HG03575 (cell line): Measurements from ENCODE around the gene CHST8.
"Not testable (repeated sequence)": the region's sequence is repeated elsewhere in the genome, so short reads cannot be mapped to it uniquely, and the experiment has no call there.

Source experiments
- ATAC-seq: cut with Tn5 transposase; IDR thresholded peaks from one replicate; pipeline ENCODE4 v1.9.1; 2021; ENCODE audit not compliant: unreplicated experiment, insufficient number of reproducible peaks, low FRiP score; ENCODE audit errors: extremely low read depth

The CHST8 gene

DNA sequence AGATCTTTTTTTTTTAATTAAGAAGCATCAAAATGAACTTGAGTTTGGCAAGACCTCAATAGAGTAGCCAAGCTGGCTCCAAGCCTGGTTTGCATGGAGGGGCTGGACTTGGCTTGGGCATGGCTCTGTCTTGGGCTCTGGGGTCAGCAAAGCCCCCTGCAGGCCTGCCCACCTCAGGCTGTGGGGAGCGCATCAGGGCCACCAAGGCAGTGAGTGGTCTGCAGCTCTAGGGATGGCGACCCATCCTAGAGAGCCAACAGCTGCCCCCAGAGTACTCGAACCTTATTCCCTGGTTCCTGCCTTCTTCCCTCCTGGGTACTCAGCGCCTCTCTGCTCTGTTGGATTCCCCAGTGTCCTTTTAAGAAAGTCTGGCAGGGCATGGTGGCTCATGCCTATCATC, 5.4 kb upstream of the CHST8 start:
- no peak for ATAC-seq

DNA sequence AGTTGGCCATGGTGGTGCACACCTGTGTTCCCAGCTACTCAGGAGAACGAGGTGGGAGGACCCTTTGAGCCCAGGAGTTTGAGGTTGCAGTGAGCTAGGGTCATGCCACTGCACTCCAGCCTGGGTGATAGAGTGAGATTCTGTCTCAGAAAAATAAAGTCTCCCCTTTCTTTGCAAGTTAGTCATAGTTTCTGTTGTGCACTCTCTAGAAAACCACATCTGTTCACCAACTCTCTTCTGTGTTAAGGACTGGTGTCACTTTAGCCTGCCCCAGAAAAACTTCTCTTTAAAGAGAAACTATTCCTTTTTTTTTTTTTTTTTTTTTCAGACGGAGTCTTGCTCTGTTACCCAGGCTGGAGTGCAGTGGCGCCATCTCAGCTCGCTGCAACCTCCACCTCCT, 4.9 kb upstream of the CHST8 start:
- no peak for ATAC-seq

DNA sequence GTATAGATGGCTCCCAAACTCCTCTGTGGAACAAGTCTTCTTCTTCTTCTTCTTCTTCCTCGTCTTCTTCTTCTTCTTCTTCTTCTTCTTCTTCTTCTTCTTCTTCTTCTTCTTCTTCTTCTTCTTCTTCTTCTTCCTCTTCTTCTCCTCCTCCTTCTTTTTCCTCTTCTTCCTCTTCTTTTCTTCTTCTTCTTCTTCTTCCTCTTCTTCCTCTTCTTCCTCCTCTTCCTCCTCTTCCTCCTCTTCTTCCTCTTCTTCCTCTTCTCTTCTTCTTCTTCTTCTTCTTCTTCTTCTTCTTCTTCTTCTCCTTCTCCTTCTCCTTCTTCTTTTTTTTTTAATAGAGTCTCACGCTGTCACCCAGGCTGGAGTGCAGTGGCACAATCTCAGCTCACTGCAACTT, 3.4 kb upstream of the CHST8 start:
- ATAC-seq, result not testable (repeated sequence)

GRCh38 chr19:33618884-33619283, 2.9 kb upstream of the CHST8 start:
- ATAC-seq, result no peak

DNA sequence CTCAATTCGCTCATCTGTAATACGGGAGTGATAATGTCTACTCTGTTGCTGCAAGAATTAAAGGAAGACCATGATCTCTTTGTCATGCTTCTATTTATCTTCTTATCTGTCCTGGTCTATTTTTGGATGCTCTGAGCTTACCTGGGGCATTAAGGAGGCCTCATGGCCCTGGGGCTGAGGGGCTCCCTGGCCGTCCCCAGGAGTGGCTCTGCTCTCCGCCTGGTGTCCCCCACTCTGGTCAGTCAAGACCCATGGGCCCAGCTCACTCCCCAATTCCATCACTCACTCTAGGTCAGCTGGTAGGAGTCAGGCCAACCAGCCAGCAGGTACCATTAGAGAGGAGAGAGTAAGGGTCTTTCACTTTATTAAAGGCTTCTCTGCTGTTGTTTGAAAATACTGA, 1.1 kb upstream of the CHST8 start:
- no peak for ATAC-seq

DNA sequence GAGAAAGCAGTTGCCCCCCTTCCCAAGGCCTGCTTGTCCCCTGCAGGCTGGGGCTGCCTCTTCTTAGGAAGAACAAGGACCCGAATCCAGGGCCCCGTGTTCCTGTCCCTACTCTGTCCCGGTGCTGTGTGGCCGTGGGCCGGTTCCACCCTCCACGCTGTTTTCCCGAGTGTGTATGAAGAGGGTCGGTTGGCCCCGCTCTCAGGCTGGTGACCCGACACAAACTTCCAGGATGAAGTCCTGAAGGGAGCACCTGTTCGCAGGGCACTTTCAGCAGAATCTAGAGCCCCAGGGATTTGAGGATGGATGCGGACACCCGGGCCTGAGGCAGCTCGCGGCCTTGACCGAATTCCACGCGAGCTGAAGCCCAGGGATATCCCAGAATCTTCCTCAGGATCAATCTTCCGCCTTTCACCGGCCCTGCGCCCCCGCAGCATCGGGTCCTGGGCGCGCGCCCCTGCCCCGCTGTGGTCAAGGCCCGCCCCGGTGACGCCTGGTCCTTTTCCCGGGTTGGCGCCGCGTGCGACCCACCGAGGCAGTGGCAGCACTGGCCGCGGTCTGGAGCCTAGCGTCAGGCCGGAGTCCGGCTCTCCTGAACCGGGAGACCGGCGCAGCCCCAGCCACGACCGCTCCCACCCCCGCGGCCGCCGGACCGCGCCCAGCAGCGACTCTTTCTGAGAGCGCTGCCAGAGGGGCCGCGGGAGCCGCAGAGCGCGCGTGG, 528 bp upstream of the CHST8 start:
- no peak for ATAC-seq

DNA sequence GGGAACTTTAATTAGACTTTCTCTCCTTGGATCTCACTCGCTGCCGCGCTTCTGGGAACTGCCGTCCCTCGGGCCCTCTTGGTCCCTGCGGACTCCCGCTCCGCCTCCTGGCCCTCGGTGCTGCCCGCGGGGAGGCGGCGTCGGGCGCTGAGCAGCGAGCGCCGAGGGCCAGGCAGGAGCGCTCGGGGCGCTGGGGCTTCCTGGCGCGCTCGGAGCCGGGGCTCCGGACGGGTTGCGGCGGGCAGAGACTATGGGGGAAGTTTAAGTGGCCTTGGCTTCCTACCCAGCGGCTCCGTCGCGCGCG, 704 bp downstream of the CHST8 start:
- ATAC-seq, result no peak

GRCh38 chr19:33622809-33623511, 1.2 kb downstream of the CHST8 start:
- ATAC-seq, result no peak

GRCh38 chr19:33624586-33624985, 2.8 kb downstream of the CHST8 start:
- no peak for ATAC-seq

GRCh38 chr19:33627526-33627925, 5.8 kb downstream of the CHST8 start:
- no peak for ATAC-seq

GRCh38 chr19:33627962-33628839, 6.4 kb downstream of the CHST8 start:
- no peak for ATAC-seq

DNA sequence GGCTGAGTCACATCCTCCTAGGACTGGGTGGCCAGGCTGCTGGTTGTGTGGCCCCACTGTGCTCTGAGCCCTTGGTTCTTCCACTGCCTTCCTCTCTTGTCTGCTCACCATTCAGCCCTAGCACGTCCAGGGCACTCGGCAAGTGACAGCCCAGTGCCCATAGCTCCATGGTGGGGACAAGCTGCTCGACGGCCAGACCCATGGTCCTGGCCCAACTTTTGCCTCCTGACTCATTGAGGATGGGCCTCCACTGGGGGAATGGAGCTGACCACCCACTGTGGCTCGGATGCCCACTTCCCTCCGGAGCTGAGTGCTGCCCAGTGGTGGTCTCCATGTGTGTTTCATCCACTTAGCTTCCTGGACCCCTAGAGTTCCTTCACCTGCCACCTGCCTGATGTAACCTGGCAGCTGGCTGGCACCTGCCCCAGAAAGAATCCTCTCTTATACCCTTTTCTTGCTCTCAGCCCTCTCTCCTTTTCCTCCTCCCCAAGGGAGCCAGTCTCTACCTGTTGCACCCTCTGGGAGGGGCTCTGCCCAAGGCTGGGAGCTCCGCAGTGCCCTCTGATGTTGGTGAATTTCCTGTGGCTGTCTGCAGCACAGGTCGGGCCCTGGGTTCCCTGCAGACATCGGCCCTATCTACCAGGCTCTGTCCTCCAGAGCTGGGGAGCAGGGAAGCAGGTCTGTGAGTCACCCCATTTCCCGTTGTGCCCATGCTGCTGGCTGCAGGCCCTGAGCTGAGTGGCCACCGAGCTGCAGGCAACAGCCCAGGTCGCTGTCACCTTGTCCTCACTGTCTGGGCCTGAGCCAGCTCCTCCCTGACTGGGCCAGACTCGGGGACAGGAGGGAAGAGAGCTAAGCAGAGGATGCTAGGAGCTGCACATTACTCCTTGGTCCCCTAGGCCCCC, 7.4 kb downstream of the CHST8 start:
- no peak for ATAC-seq

- no peak for ATAC-seq
These were observed 8.1 kb downstream of the CHST8 start for GRCh38 chr19:33629826-33630375.

GRCh38 chr19:33630880-33631608, 9.3 kb downstream of the CHST8 start:
- no peak for ATAC-seq

DNA sequence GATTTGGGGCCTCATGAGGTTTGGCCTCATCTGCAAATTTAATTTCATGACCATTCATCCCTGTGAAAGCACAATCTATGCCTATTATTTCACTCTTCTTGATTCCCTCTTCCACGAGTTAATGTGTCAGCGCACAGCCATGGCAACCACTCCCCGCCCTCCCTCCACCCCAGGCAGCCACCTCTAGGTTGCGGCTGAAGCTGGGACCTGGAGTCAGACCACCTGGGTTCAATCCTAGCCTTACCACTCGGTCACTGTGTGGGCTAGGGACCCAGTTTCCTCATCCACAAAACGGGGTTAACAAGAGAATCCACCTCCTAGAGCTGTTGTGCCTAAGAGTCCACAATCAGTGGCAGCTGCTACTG, 9.8 kb downstream of the CHST8 start:
- no peak for ATAC-seq

- no peak for ATAC-seq
These were observed 12.8 kb downstream of the CHST8 start for GRCh38 chr19:33634361-33635091.

DNA sequence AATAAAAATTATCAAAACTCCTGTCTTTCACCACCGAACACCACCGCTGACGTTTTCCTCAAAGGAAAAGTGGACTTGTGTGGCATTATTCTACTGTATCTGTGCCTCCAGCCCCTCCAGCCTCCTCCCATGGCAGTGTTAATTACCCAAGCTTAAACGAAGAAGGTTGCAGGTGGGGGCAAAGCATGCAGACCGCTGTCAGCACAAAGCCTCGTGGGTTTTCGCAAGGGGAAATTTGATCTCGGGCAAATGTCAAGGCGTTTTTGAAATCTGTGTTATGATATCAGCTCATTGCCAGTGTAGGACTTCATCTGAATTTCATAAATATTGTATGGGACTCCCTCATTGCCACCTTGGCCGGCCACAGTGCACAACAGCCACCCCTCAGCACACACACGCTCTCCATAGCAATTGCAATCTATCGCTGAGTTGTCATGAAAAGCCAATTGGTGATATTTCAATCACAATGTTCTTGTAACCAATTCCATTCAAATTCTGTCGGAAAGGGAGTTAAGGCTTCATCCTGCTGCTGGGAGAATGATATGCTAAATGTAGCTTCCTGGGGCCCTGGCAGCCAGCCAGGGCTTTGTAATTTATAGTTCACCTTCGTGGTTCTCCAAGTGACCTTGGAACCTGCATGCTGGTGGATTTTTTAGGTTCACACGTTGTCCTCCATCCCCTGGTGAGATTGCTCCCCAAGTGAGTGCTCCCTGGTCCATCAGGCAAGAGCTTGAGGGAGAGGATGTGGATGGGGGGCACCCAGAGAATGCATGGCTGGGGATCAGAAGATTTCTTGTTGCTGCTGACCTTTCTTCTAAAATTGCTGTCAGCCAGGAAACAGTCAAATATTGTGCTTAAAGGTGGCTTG, 16.6 kb downstream of the CHST8 start:
- no peak for ATAC-seq
